MCF 10A (cell line): ENCODE data around the gene YTHDF2. TPM values are rescaled to one million over a fixed set of nuclear protein-coding genes. Genes with fewer than 3 reads are reported as not detected.

Experiments used
- BruUV-seq: library from RNA; stranded (reverse); fragments of 400-500 nt; replicated peaks from 2 replicates; lab custom pipeline; 2021; lab: Mats Ljungman, UMichigan
- CTCF ChIA-PET: fragments of 300-600 bp; sonication (Branson Sonifier 250); formaldehyde crosslinking; extraction: SDS; loops from one replicate; lab custom pipeline; 2021; ENCODE audit warnings: antibody characterized with exemption, inconsistent platforms; lab: Yijun Ruan, JAX
- POLR2A ChIA-PET: fragments of 300-600, 350-650 bp; sonication (Branson Sonifier 250); formaldehyde crosslinking; extraction: SDS; loops from one replicate; lab custom pipeline; 2020; ENCODE audit warnings: antibody characterized with exemption, inconsistent platforms; lab: Yijun Ruan, JAX
- DNase-seq: peaks from one replicate; pipeline ENCODE4 v3.0.0-alpha.2; 2018; ENCODE audit not compliant: unreplicated experiment
- H3K27ac Mint-ChIP-seq: one replicate; pipeline ENCODE4 v1.8.0; 2022; ENCODE audit warnings: mild to moderate bottlenecking, low read depth, mixed read lengths; ENCODE audit not compliant: unreplicated experiment
- H3K27me3 Mint-ChIP-seq: one replicate; pipeline ENCODE4 v1.8.0; 2022; ENCODE audit warnings: mixed read lengths; ENCODE audit not compliant: insufficient read depth, unreplicated experiment
- H3K36me3 Mint-ChIP-seq: one replicate; pipeline ENCODE4 v1.8.0; 2022; ENCODE audit warnings: mild to moderate bottlenecking, moderate library complexity, mixed read lengths; ENCODE audit not compliant: insufficient read depth, unreplicated experiment
- H3K4me1 Mint-ChIP-seq: one replicate; pipeline ENCODE4 v1.8.0; 2022; ENCODE audit warnings: mixed read lengths; ENCODE audit not compliant: insufficient read depth, unreplicated experiment
- H3K4me3 Mint-ChIP-seq: one replicate; pipeline ENCODE4 v1.8.0; 2022; ENCODE audit warnings: mild to moderate bottlenecking, moderate library complexity, mixed read lengths; ENCODE audit not compliant: unreplicated experiment
- H3K9me3 Mint-ChIP-seq: one replicate; pipeline ENCODE4 v1.8.0; 2022; ENCODE audit warnings: mixed read lengths; ENCODE audit not compliant: unreplicated experiment
- intact Hi-C: fragments of 100-400 bp; cut with micrococcal nuclease; formaldehyde crosslinking; loops from 2 replicates; pipeline ENCODE4 v1.14.1; 2022
- total RNA-seq: library from RNA; stranded (reverse); gene quantifications from 2 replicates; pipeline ENCODE4 v1.2.3, GENCODE V29; 2022
- TF ChIP-seq, protein P1 (sequence below): fragments of 200-600 bp; IDR thresholded peaks from one replicate; pipeline ENCODE4 v1.8.0; 2022; ENCODE audit warnings: antibody characterized with exemption, mild to moderate bottlenecking; ENCODE audit not compliant: unreplicated experiment

The YTHDF2 gene
- total RNA-seq, 1 experiment from 2014 or later: 102 TPM

DNA sequence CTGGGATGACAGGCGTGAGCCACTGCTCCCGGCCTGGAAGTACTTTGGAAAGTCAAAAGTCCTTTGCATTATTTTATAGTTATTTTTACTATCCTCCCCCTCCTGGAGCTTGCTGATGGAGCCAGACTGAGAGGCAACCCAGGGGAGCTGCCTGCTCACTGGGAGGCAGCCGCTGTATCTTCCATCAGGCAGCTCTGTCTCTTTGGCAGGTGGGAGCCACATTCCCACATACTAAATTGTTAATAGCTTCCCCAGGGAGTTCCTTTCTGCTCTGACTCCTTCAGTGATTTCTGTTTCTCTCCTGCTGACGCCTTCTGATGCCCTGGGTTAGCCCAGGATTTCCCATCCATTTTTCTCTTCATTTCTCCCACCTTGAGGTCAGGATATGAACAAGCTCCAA, 70.3 kb downstream of the YTHDF2 start:
- ChIA-PET CTCF (interaction anchor here (0.6 kb wide), 1 partner anchor 248 kb away, joined by 3 read pairs; no protein-coding TSS in a partner anchor), POLR2A (interaction anchor here (0.7 kb wide), 1 partner anchor 69 kb away, joined by 3 read pairs; no protein-coding TSS in a partner anchor)
- no TSS peak for BruUV-seq
- Mint-ChIP-seq H3K4me1 (no peaks in the 10 kb centered on the region), H3K27ac (no peak overlapping the region), H3K36me3 (no peaks in the 10 kb centered on the region), H3K4me3 (no peak overlapping the region), H3K27me3 (peaks cover 56% of the 10 kb centered on the region), H3K9me3 (no peaks in the 10 kb centered on the region)
- TF ChIP-seq, protein P1, sequence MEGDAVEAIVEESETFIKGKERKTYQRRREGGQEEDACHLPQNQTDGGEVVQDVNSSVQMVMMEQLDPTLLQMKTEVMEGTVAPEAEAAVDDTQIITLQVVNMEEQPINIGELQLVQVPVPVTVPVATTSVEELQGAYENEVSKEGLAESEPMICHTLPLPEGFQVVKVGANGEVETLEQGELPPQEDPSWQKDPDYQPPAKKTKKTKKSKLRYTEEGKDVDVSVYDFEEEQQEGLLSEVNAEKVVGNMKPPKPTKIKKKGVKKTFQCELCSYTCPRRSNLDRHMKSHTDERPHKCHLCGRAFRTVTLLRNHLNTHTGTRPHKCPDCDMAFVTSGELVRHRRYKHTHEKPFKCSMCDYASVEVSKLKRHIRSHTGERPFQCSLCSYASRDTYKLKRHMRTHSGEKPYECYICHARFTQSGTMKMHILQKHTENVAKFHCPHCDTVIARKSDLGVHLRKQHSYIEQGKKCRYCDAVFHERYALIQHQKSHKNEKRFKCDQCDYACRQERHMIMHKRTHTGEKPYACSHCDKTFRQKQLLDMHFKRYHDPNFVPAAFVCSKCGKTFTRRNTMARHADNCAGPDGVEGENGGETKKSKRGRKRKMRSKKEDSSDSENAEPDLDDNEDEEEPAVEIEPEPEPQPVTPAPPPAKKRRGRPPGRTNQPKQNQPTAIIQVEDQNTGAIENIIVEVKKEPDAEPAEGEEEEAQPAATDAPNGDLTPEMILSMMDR: no peak
- no peak for DNase-seq
- intact Hi-C loops: no loop called here

DNA sequence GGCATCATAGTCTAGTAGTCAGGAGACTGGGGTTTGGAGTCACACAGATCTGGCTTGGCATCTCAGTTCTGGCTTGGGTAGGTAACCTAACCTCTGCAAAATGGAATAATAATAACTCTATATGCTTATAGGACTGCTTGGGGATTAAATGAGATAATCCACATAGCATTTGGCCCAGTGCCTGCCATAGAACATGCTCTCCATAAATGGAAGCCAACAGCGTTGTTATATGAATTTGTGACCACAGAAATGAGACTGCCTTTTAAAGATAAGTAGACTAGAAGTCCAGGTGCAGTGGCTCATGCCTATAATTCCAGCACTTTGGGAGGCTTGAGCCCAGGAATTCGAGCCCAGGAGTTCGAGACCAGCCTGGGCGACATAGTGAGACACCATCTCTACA, 71.2 kb downstream of the YTHDF2 start:
- H3K27me3 Mint-ChIP-seq: peaks cover 63% of the 10 kb centered on the region
- no peak overlapping the region for H3K27ac Mint-ChIP-seq
- no peaks in the 10 kb centered on the region for H3K9me3 Mint-ChIP-seq
- BruUV-seq: no TSS peak
- ChIA-PET POLR2A (no interaction called here), CTCF (no interaction called here)
- TF ChIP-seq, protein P1: no peak
- intact Hi-C loops: no loop called here
- no peak for DNase-seq
- H3K4me3 Mint-ChIP-seq: no peak overlapping the region
- no peaks in the 10 kb centered on the region for H3K4me1 Mint-ChIP-seq
- H3K36me3 Mint-ChIP-seq: no peaks in the 10 kb centered on the region

DNA sequence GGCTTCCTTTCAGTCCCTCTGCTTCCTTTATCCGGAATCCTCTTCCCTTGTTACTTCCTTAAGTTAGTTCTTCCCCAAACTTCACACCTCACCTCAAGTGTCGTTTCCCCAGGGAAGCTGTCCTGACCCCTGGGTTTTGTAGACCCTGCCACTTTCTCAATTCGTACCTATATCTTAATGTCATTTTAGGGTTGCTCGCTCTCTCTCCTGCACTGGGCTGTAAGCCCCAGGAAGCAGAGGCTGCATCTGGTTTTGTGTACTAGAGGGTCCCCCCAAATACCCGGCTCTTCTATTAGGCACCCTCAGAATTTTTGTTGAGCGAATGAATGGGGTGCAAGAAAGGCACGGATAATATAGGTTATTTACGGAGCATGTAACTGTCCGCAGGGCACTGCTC, 74.6 kb downstream of the YTHDF2 start:
- no peaks in the 10 kb centered on the region for H3K9me3 Mint-ChIP-seq
- H3K4me1 Mint-ChIP-seq: no peaks in the 10 kb centered on the region
- intact Hi-C loops: no loop called here
- peaks cover 77% of the 10 kb centered on the region for H3K27me3 Mint-ChIP-seq
- H3K4me3 Mint-ChIP-seq: no peak overlapping the region
- H3K36me3 Mint-ChIP-seq: no peaks in the 10 kb centered on the region
- H3K27ac Mint-ChIP-seq: no peak overlapping the region
- ChIA-PET POLR2A (no interaction called here), CTCF (no interaction called here)
- DNase-seq: no peak
- BruUV-seq: no TSS peak
- TF ChIP-seq, protein P1: no peak

DNA sequence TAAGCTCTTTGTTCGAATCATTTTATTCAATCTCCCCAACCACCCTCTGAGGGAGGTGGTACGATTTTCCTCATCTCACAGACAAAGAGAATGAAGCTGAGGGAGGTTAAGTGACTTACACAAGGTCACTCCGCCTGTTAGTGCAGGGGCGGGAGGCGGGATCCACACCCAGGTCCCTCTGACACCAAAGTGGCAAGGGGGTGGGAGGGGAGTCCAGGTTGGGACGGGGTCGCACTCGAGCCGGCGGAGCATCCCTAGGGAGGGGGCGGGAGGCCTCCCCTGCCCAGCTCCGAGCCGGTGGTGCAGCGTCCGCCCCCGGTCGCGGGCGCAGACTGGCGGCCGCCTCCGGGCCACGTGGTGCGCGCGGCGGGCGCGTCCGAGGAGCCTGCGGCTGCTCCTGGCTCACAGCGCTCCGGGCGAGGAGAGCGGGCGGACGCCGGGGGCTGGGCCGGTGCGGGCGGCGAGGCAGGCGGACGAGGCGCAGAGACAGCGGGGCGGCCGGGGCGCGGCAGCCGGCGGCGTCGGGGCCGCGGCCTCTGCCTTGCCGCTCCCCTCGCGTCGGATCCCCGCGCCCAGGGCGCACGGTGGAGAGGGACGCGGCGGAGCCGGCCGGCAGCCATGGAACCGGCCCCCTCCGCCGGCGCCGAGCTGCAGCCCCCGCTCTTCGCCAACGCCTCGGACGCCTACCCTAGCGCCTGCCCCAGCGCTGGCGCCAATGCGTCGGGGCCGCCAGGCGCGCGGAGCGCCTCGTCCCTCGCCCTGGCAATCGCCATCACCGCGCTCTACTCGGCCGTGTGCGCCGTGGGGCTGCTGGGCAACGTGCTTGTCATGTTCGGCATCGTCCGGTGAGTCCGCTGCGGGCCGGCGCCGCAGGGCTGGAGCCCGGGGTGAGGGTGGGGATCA, 75.3 kb downstream of the YTHDF2 start, which contains the start of gene OPRD1:
Gene OPRD1 (plus strand): TSS at position 405 of the 903 bp plus-strand sequence. CDS start 214 bp downstream, at position 619.
- H3K4me3 Mint-ChIP-seq: no peak within 1 kb of the TSS
- ChIA-PET CTCF (no interaction called here), POLR2A (no interaction called here)
- no peak within 1 kb of the TSS for H3K27ac Mint-ChIP-seq
- no peaks in the 10 kb centered on the region for H3K9me3 Mint-ChIP-seq
- TF ChIP-seq, protein P1: no peak
- no TSS peak for BruUV-seq
- DNase-seq: no peak
- no peaks in the 10 kb centered on the region for H3K4me1 Mint-ChIP-seq
- H3K27me3 Mint-ChIP-seq: peaks cover 77% of the 10 kb centered on the region
- H3K36me3 Mint-ChIP-seq: no peaks in the 10 kb centered on the region
- intact Hi-C loops: no loop called here
